Vagina (tissue), 2 donors: Measurements from ENCODE around the gene SIGLEC10. TPM values are rescaled to one million over a fixed set of nuclear protein-coding genes. Genes with fewer than 3 reads are reported as not detected.

Source experiments
- DNase-seq, 2 donors: peaks; one replicate each; pipeline ENCODE4 v3.0.0-alpha.2; 2017; ENCODE audit errors: extremely low spot score in 2 of 2
- H3K27ac ChIP-seq: fragments of 200-600 bp; sonication (generic); one replicate; pipeline ENCODE4 v1.5.1; 2019
- H3K27me3 ChIP-seq: fragments of 200-600 bp; sonication (generic); one replicate; pipeline ENCODE4 v1.5.1; 2019
- H3K36me3 ChIP-seq, 2 donors: fragments of 200-600 bp; sonication (generic); one replicate each; pipeline ENCODE4 v1.5.1; 2017 to 2019
- H3K4me1 ChIP-seq: fragments of 200-600 bp; sonication (generic); one replicate; pipeline ENCODE4 v1.5.1; 2019
- H3K4me3 ChIP-seq, 2 donors: fragments of 200-600 bp; sonication (generic); 1 replicate in 1 of 2; 2 replicates in 1 of 2; pipeline ENCODE4 v1.5.1; 2016 to 2019
- H3K9me3 ChIP-seq: fragments of 200-600 bp; sonication (generic); one replicate; pipeline ENCODE4 v1.5.1; 2019
- CTCF ChIP-seq, 3 experiments: fragments of 450-650 bp in 2 of 3; fragments of 200-600 bp in 1 of 3; sonication (generic) in 1 of 3; IDR thresholded peaks; one replicate each; pipeline ENCODE4 v1.5.1; 2017 to 2019; ENCODE audit warnings: antibody characterized with exemption in 3 of 3, mild to moderate bottlenecking in 2 of 3, moderate library complexity in 2 of 3
- POLR2A ChIP-seq, 2 donors: fragments of 450-650 bp; IDR thresholded peaks; one replicate each; pipeline ENCODE4 v1.6.1; 2017; ENCODE audit warnings: antibody characterized with exemption in 2 of 2, mild to moderate bottlenecking in 2 of 2, moderate library complexity in 2 of 2
- POLR2AphosphoS5 ChIP-seq, 2 donors: sonication (generic); formaldehyde crosslinking; IDR thresholded peaks; one replicate each; pipeline ENCODE4 v1.9.0; 2017; ENCODE audit warnings: antibody characterized with exemption in 2 of 2, mild to moderate bottlenecking in 2 of 2, low read depth in 1 of 2; ENCODE audit not compliant: insufficient read depth in 1 of 2
- intact Hi-C: fragments of 100-400 bp; cut with DNase I; formaldehyde crosslinking; loops from one replicate; pipeline ENCODE4 v1.15.1; 2023
- total RNA-seq: library from RNA; depleted of rRNA; stranded (reverse); fragments of >200 nt; gene quantifications from one replicate; pipeline ENCODE4 v1.2.3, GENCODE V29; 2016

SIGLEC10 gene
- total RNA-seq, 1 donor from 2014 or later = 3.7 TPM

GRCh38 chr19:51396175-51396574, 21.3 kb downstream of the SIGLEC10 start:
- intact Hi-C loops = loop anchor here (10.0 kb wide), 1 partner anchor 61 kb away; no protein-coding TSS in a partner anchor

DNA sequence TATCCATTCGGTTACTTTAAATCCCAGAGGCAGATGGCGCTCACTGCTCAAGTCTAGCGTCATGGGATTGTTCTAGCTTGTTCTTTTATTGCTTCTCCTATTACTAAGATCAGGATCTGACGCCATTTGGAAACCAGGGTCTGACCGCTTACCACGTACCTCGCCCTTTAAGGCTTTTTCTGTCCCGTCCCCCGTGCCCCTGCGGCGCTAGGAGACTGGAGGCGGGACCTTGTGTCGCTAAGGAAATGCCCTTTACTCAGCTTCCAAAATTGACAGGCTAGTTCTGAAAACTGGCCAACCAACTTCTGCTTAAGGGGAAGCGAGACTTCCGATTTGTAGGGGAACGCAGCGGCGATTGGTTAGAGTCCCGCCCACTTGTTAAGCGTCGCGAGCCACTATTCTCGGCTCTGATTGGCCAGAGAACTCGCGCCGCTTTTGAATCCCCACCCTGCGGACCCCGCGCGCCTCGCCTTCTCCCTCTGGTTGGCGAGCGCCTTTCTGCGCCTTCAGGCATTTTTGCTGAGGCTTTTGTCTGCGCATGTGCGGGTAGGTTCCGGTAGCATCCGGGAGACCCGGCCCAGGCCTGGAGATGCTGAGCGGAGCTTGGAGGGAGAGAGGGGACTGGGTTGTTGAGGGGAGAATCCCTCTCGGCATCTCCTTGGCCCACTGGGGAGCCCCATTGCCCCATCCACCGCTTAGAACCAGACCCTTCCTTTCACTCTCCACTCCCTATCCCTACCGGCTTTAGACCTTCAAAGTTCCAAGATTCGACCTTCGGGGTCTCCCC, 23.2 kb downstream of the SIGLEC10 start:
- H3K36me3 ChIP-seq = no peaks in the 10 kb centered on the region
- peak overlapping the region; percentile 78 for H3K27ac ChIP-seq
- intact Hi-C loops = loop anchor here (10.0 kb wide), 1 partner anchor 59 kb away; no protein-coding TSS in a partner anchor
- peak in 1 of 2 donors; percentile 96 for DNase-seq
- no peaks in the 10 kb centered on the region for H3K27me3 ChIP-seq
- peaks cover 14% of the 10 kb centered on the region for H3K4me1 ChIP-seq
- no peaks in the 10 kb centered on the region for H3K9me3 ChIP-seq
- H3K4me3 ChIP-seq = peak overlapping the region; percentile 37 to 40
- TF ChIP-seq POLR2AphosphoS5 (IDR thresholded peaks at IDR 0.05; ENCODE audit: insufficient read depth in 1 of 2, low read depth in 1 of 2) = peak; percentile 64 to 90
- no peak for TF ChIP-seq CTCF (IDR thresholded peaks at IDR 0.05)
- TF ChIP-seq POLR2A (IDR thresholded peaks at IDR 0.05) = no peak

More at GRCh38 chr19:51396175-51396574, 21.3 kb downstream of the SIGLEC10 start:
- no peaks in the 10 kb centered on the region for H3K27me3 ChIP-seq
- no peak for DNase-seq
- no peak overlapping the region for H3K4me3 ChIP-seq
- H3K27ac ChIP-seq = no peak overlapping the region
- H3K4me1 ChIP-seq = peaks cover 14% of the 10 kb centered on the region
- H3K36me3 ChIP-seq = no peaks in the 10 kb centered on the region
- H3K9me3 ChIP-seq = no peaks in the 10 kb centered on the region
- TF ChIP-seq POLR2A (IDR thresholded peaks at IDR 0.05) (no peak), POLR2AphosphoS5 (IDR thresholded peaks at IDR 0.05; ENCODE audit: insufficient read depth in 1 of 2, low read depth in 1 of 2) (no peak), CTCF (IDR thresholded peaks at IDR 0.05) (no peak)

DNA sequence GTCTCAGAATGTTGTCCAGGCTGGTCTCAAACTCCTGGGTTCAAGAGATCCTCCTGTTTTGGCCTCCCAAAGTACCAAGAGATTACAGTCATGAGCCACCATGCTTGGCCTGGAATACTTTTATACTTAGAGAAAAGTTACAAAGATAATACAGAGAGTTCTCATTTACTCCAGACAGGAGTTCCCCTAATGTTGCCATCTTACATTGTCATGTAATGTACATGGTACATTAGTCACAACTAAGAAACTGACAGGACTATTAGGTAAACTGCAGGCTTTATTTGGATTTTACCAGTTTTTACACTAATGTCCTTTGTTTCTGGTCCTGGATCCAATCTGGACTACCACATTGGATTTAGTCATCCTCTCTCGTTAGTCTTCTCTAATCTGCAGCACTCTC, 24.7 kb downstream of the SIGLEC10 start:
- no peaks in the 10 kb centered on the region for H3K9me3 ChIP-seq
- no peak overlapping the region for H3K27ac ChIP-seq
- intact Hi-C loops = loop anchor here (10.0 kb wide), 1 partner anchor 58 kb away; no protein-coding TSS in a partner anchor
- no peak overlapping the region for H3K4me3 ChIP-seq
- TF ChIP-seq POLR2A (IDR thresholded peaks at IDR 0.05) = no peak
- no peak for TF ChIP-seq POLR2AphosphoS5 (IDR thresholded peaks at IDR 0.05; ENCODE audit: insufficient read depth in 1 of 2, low read depth in 1 of 2)
- TF ChIP-seq CTCF (IDR thresholded peaks at IDR 0.05) = no peak
- no peaks in the 10 kb centered on the region for H3K27me3 ChIP-seq
- H3K36me3 ChIP-seq = no peaks in the 10 kb centered on the region
- DNase-seq = no peak
- peaks cover 14% of the 10 kb centered on the region for H3K4me1 ChIP-seq

- intact Hi-C loops = loop anchor here (10.0 kb wide), 1 partner anchor 56 kb away; no protein-coding TSS in a partner anchor
- TF ChIP-seq POLR2A (IDR thresholded peaks at IDR 0.05) (no peak), POLR2AphosphoS5 (IDR thresholded peaks at IDR 0.05; ENCODE audit: insufficient read depth in 1 of 2, low read depth in 1 of 2) (no peak), CTCF (IDR thresholded peaks at IDR 0.05) (no peak)
- Histone ChIP-seq H3K36me3 (no peaks in the 10 kb centered on the region), H3K27me3 (no peaks in the 10 kb centered on the region), H3K27ac (no peak overlapping the region), H3K9me3 (no peaks in the 10 kb centered on the region), H3K4me1 (peaks cover 14% of the 10 kb centered on the region), H3K4me3 (no peak overlapping the region)
- DNase-seq = no peak
Observed at GRCh38 chr19:51391073-51391611, 26.3 kb downstream of the SIGLEC10 start.

GRCh38 chr19:51389143-51389542, 28.3 kb downstream of the SIGLEC10 start:
- H3K27ac ChIP-seq = no peak overlapping the region
- no peak overlapping the region for H3K4me3 ChIP-seq
- no peaks in the 10 kb centered on the region for H3K27me3 ChIP-seq
- intact Hi-C loops = no loop called here
- H3K9me3 ChIP-seq = no peaks in the 10 kb centered on the region
- no peak for TF ChIP-seq POLR2AphosphoS5 (IDR thresholded peaks at IDR 0.05; ENCODE audit: insufficient read depth in 1 of 2, low read depth in 1 of 2)
- TF ChIP-seq POLR2A (IDR thresholded peaks at IDR 0.05) = no peak
- no peak for TF ChIP-seq CTCF (IDR thresholded peaks at IDR 0.05)
- no peaks in the 10 kb centered on the region for H3K36me3 ChIP-seq
- DNase-seq = no peak
- peaks cover 5% of the 10 kb centered on the region for H3K4me1 ChIP-seq
